Aorta (tissue), 5 donors: ENCODE results near the gene MFGE8. TPM values are rescaled to one million over a fixed set of nuclear protein-coding genes. Genes with fewer than 3 reads are reported as not detected.

Source experiments
- ATAC-seq: fragments of 200-7000 bp; cut with Tn5 transposase; one replicate; pipeline ENCODE4 v1.9.1; 2022; ENCODE audit warnings: moderate library complexity; ENCODE audit not compliant: low FRiP score
- DNase-seq, 2 donors: peaks; one replicate each; pipeline ENCODE4 v3.0.0-alpha.2; 2020
- H3K27ac ChIP-seq, 2 donors: one replicate each; pipeline ENCODE4 v1.5.1; 2013; ENCODE audit warnings: low read length in 2 of 2, mild to moderate bottlenecking in 2 of 2, moderate library complexity in 2 of 2, control low read depth in 1 of 2, inconsistent platforms in 1 of 2, low read depth in 1 of 2
- H3K27me3 ChIP-seq, 2 donors: one replicate each; pipeline ENCODE4 v1.6.1; 2013; ENCODE audit warnings: control low read depth in 1 of 2, low read length in 1 of 2, mild to moderate bottlenecking in 1 of 2, moderate library complexity in 1 of 2; ENCODE audit not compliant: insufficient read depth in 2 of 2, control insufficient read depth in 1 of 2
- H3K36me3 ChIP-seq, 2 donors: one replicate each; pipeline ENCODE4 v1.6.1; 2013; ENCODE audit warnings: control low read depth in 1 of 2, low read length in 1 of 2, mild to moderate bottlenecking in 1 of 2; ENCODE audit not compliant: insufficient read depth in 2 of 2, control insufficient read depth in 1 of 2
- H3K4me1 ChIP-seq, 2 donors: one replicate each; pipeline ENCODE4 v1.6.1; 2013; ENCODE audit warnings: low read length in 2 of 2, control low read depth in 1 of 2, mild to moderate bottlenecking in 1 of 2, moderate library complexity in 1 of 2; ENCODE audit not compliant: insufficient read depth in 2 of 2, control insufficient read depth in 1 of 2
- H3K4me3 ChIP-seq, 2 donors: one replicate each; pipeline ENCODE4 v1.5.1; 2013; ENCODE audit warnings: low read length in 2 of 2, control low read depth in 1 of 2, mild to moderate bottlenecking in 1 of 2
- H3K9me3 ChIP-seq: one replicate; pipeline ENCODE4 v1.6.1; 2013; ENCODE audit warnings: mild to moderate bottlenecking, low read length; ENCODE audit not compliant: control insufficient read depth
- WGBS, 2 donors: extraction: QIAGEN DNeasy Blood & Tissue Kit; methylation state at CpG; one replicate each; pipeline ENCODE4 v1.1.7; 2013; 5-methylcytosine and 5-hydroxymethylcytosine counted together
- intact Hi-C, 2 donors: fragments of 100-400 bp; cut with DNase I; formaldehyde crosslinking; loops; one replicate each; pipeline versions ENCODE4 v1.14.2 to v1.15.0; 2022
- polyA plus RNA-seq, 2 donors: library from polyadenylated mRNA; stranded (reverse); fragments of 200-250 nt; gene quantifications; one replicate each; pipeline ENCODE4 v1.2.3, GENCODE V29; 2013
- total RNA-seq, 2 donors: library from RNA; stranded (reverse); fragmentation: NEBNext Ultra II Directional; extraction: Animal tissue kit (Norgen Biotek cat#: 25700); gene quantifications; one replicate each; pipeline ENCODE4 v1.2.1, GENCODE V29; 2021
- donor health status: healthy with polysubstance abuse.
- donor health status: Bipolar disorder and iron deficiency.
- donor health status: DM: no; HTN: no; CAD: no.
- donor health status: DM: no; HTN: no; CAD: no.
- donor health status: DM: yes; HTN: yes; CAD: no.

The MFGE8 gene
- total and polyA plus RNA-seq, 4 donors: 1,008 to 2,529 (median 1,895) TPM

DNA sequence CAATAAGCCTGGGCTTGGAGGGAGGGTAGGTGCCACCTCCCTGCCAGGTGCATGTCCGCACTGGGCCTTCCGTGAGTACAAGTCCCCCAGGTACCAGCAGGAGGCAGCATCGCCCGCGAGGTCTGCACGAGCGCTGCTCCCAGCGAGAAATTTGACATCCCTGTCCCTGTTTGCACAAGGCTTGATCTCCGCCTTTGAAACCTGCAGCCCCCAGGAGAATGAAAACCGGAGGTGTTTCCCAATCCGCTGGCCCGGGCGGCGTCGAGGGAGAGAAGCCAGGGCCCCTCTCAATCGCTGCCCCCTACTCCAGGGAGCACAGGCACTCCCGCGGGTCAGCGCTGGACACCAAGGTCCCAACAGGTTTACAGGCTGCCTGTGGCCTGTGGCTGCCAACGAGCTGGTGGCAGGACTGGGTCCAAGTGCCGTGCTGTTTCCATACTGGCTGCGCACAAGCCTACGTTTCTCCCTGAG lies 18.8 kb downstream of the MFGE8 start:
- DNase-seq: peak; percentile 77 to 94
- H3K4me1 ChIP-seq: peaks cover 0 to 2% of the 10 kb centered on the region in 2 donors
- intact Hi-C loops: loop anchor here in 1 of 2 donors (2.0 kb wide), 1 partner anchor 282 kb away; no protein-coding TSS in a partner anchor
- ATAC-seq: peak; percentile 49
- H3K27ac ChIP-seq: no peak overlapping the region
- peaks cover 3% of the 10 kb centered on the region in 2 donors for H3K36me3 ChIP-seq
- H3K27me3 ChIP-seq: no peaks in the 10 kb centered on the region
- no peaks in the 10 kb centered on the region for H3K9me3 ChIP-seq
- 2% methylated on average over 22 to 23 of the region's 23 CpGs for WGBS, 2 donors
- peak overlapping the region; percentile 67 to 90 for H3K4me3 ChIP-seq

DNA sequence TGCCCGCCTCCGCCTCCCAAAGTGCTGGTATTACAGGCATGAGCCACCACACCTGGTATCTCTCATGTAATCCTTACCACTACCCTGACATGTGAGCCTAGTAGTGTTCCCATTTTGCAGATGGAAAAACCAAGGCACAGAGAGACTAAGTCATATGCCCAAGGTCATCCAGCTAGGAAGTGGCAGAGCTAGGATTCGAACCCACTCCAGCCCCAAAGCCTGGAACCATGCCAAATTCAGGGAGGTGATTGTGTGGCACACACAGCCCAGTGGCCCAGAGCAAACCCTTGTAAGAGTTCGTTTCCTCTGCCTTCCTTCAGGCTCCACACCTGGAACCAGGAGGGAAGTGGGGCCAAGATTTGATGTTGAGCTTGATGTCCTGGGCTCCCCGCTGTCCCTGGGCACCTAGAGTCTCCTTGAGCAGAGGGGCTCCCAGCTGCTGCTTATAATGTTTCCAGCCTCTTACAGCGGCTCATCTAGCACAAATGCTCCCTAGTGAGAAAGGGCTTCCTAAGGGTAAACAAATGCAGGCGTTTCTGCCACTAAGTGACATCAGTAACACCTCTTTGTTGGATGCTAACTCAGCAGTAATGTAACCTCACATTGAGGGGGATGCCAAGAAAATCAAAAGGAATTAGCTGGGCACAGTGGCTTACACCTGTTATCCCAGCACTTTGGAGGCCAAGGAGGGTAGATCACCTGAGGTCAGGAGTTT lies 21.5 kb downstream of the MFGE8 start:
- H3K36me3 ChIP-seq: no peaks in the 10 kb centered on the region
- H3K4me3 ChIP-seq: no peak overlapping the region
- H3K27me3 ChIP-seq: no peaks in the 10 kb centered on the region
- no peak for ATAC-seq
- WGBS, 2 donors: 82 to 86% methylated on average over 7 of the region's 7 CpGs
- no peak for DNase-seq
- H3K4me1 ChIP-seq: peaks cover 0 to 2% of the 10 kb centered on the region in 2 donors
- H3K27ac ChIP-seq: no peak overlapping the region
- H3K9me3 ChIP-seq: no peaks in the 10 kb centered on the region
- intact Hi-C loops: no loop called here

DNA sequence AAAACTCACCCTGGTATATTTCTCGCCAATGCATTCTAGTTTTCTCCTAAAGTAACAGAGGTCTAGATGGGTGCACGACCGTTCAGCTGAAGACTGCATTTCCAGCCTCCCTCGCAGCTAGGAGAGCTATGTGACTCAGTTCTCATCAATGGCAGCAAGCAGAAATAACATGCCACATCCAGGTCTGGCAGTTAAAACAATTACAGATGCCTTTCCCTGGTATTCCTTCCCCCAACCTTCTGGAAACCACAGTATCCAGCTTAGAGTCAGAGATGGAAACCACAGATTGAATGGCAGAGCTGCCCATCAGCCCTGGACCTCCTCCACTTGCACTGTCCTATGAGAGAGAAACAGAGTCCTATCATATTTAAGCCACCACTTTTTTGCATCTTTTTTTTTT lies 22.7 kb downstream of the MFGE8 start:
- Histone ChIP-seq H3K4me1 (peaks cover 0 to under 1% of the 10 kb centered on the region in 2 donors), H3K27ac (no peak overlapping the region), H3K9me3 (no peaks in the 10 kb centered on the region), H3K36me3 (no peaks in the 10 kb centered on the region), H3K4me3 (no peak overlapping the region), H3K27me3 (no peaks in the 10 kb centered on the region)
- WGBS, 2 donors: 86 to 89% methylated on average over 4 of the region's 4 CpGs
- ATAC-seq (no peak), DNase-seq (no peak)
- intact Hi-C loops: no loop called here

- H3K36me3 ChIP-seq: peaks cover 0 to 3% of the 10 kb centered on the region in 2 donors
- H3K9me3 ChIP-seq: no peaks in the 10 kb centered on the region
- H3K4me3 ChIP-seq: no peak overlapping the region
- ATAC-seq: no peak
- no peaks in the 10 kb centered on the region for H3K27me3 ChIP-seq
- WGBS, 2 donors: 92 to 93% methylated on average over 5 of the region's 5 CpGs
- H3K4me1 ChIP-seq: no peaks in the 10 kb centered on the region
- intact Hi-C loops: no loop called here
- no peak for DNase-seq
- H3K27ac ChIP-seq: no peak overlapping the region
Measured at GRCh38 chr15:88888719-88889118, 24.5 kb downstream of the MFGE8 start.

DNA sequence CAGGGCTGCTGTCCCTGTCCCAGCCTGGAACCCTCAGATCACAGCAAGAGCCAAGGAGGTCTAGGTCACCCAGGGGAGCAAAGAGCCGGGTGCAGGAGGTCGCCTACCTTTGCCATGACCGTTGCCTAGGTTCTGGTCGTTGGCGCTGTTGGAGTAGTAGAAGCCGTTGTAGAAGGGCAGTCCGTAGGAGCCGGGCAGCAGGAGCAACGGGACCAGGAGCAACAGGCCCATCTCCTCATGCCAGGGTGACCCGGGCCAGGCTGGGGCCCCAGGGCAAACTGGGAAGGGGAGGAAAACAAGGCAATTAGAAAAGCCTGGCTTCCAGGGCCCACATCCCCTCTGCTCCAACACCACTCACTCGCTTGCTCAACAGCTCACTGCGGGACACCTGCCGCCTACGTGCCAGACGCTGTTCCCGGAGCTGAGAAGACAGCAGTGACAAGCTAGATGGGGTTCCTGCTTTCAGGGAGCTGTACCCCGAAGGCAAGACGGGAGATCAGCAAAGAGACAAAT lies 26.1 kb downstream of the MFGE8 start:
- peaks cover 0 to 3% of the 10 kb centered on the region in 2 donors for H3K36me3 ChIP-seq
- H3K27me3 ChIP-seq: no peaks in the 10 kb centered on the region
- WGBS, 2 donors: 91 to 95% methylated on average over 18 of the region's 18 CpGs
- DNase-seq (no peak), ATAC-seq (no peak)
- intact Hi-C loops: no loop called here
- no peaks in the 10 kb centered on the region for H3K9me3 ChIP-seq
- H3K4me1 ChIP-seq: no peaks in the 10 kb centered on the region
- H3K27ac ChIP-seq: no peak overlapping the region
- H3K4me3 ChIP-seq: no peak overlapping the region

GRCh38 chr15:88882785-88883184 lies 30.4 kb downstream of the MFGE8 start:
- H3K36me3 ChIP-seq: peaks cover 0 to 9% of the 10 kb centered on the region in 2 donors
- no peak overlapping the region for H3K27ac ChIP-seq
- no peak for ATAC-seq
- H3K9me3 ChIP-seq: no peaks in the 10 kb centered on the region
- H3K27me3 ChIP-seq: no peaks in the 10 kb centered on the region
- H3K4me3 ChIP-seq: no peak overlapping the region
- no peak for DNase-seq
- intact Hi-C loops: no loop called here
- no peaks in the 10 kb centered on the region for H3K4me1 ChIP-seq
- 70 to 84% methylated on average over 4 of the region's 4 CpGs for WGBS, 2 donors

DNA sequence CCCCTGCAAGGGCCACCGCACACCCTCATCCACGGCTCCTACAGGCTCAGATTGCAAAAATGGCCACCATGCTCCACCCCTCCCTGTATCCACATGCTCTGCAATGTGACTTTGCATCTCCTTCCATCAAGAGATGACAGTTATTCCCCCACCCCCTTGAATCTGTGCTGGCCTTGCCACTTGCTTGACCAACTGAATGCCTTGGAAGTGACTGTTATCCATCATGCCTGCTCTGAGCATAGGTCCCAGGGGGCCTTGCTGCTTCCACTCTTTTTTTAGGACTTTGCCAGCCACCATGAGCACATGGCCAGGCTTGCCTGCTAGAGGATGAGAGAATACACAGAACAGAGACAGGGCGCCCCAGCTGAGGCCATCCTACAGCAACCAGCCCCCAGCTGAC lies 31.4 kb downstream of the MFGE8 start:
- Histone ChIP-seq H3K27ac (no peak overlapping the region), H3K27me3 (no peaks in the 10 kb centered on the region), H3K4me3 (no peak overlapping the region), H3K9me3 (no peaks in the 10 kb centered on the region), H3K36me3 (peaks cover 0 to 9% of the 10 kb centered on the region in 2 donors), H3K4me1 (no peaks in the 10 kb centered on the region)
- ATAC-seq (no peak), DNase-seq (no peak)
- WGBS, 2 donors: 91 to 98% methylated on average over 3 of the region's 3 CpGs
- intact Hi-C loops: no loop called here

GRCh38 chr15:88880944-88881740 lies 32.0 kb downstream of the MFGE8 start:
- Histone ChIP-seq H3K27me3 (no peaks in the 10 kb centered on the region), H3K9me3 (no peaks in the 10 kb centered on the region), H3K4me1 (no peaks in the 10 kb centered on the region), H3K27ac (no peak overlapping the region), H3K4me3 (no peak overlapping the region), H3K36me3 (peaks cover 0 to 9% of the 10 kb centered on the region in 2 donors)
- DNase-seq (no peak), ATAC-seq (no peak)
- intact Hi-C loops: no loop called here
- 95 to 96% methylated on average over 31 of the region's 31 CpGs for WGBS, 2 donors
